GM18951 (cell line): ENCODE results near the gene ECEL1.

ENCODE experiments used
- POLR2A ChIP-seq: IDR thresholded peaks from 4 replicates; pipeline ENCODE4 v1.6.1; 2011; ENCODE audit warnings: mild to moderate bottlenecking; ENCODE audit not compliant: insufficient read length, insufficient read depth; ENCODE audit errors: extremely low read depth
- in situ Hi-C: fragments of 300-500 bp; cut with MboI; formaldehyde crosslinking; loops from one replicate; pipeline ENCODE4 v1.12.0; 2022; ENCODE audit warnings: low sequenced_read_pairs, mixed read lengths, inconsistent platforms; ENCODE audit not compliant: unreplicated experiment

Gene ECEL1

GRCh38 chr2:232489516-232490220 lies 2.0 kb upstream of the ECEL1 start:
- in situ Hi-C loops: no loop called here
- TF ChIP-seq POLR2A: no peak

GRCh38 chr2:232488721-232489300 lies 1.2 kb upstream of the ECEL1 start:
- in situ Hi-C loops: no loop called here
- TF ChIP-seq POLR2A: no peak

GRCh38 chr2:232488097-232488711 lies 570 bp upstream of the ECEL1 start:
- in situ Hi-C loops: no loop called here
- TF ChIP-seq POLR2A: no peak

GRCh38 chr2:232486558-232487384 lies 863 bp downstream of the ECEL1 start:
- in situ Hi-C loops: no loop called here
- TF ChIP-seq POLR2A: no peak

GRCh38 chr2:232485757-232486557 lies 1.7 kb downstream of the ECEL1 start:
- in situ Hi-C loops: no loop called here
- TF ChIP-seq POLR2A: no peak

GRCh38 chr2:232485348-232485756 lies 2.3 kb downstream of the ECEL1 start:
- TF ChIP-seq POLR2A: no peak

GRCh38 chr2:232484628-232485347 lies 2.8 kb downstream of the ECEL1 start:
- TF ChIP-seq POLR2A: no peak

More at GRCh38 chr2:232485348-232485756, 2.3 kb downstream of the ECEL1 start:
- in situ Hi-C loops: no loop called here

GRCh38 chr2:232483923-232484627 lies 3.6 kb downstream of the ECEL1 start:
- in situ Hi-C loops: no loop called here
- no peak for TF ChIP-seq POLR2A

More at GRCh38 chr2:232484628-232485347, 2.8 kb downstream of the ECEL1 start:
- in situ Hi-C loops: no loop called here

- in situ Hi-C loops: no loop called here
- TF ChIP-seq POLR2A: no peak
Measured at GRCh38 chr2:232483311-232483922, 4.2 kb downstream of the ECEL1 start.

- no peak for TF ChIP-seq POLR2A
- in situ Hi-C loops: no loop called here
Measured at GRCh38 chr2:232482301-232483238, 5.1 kb downstream of the ECEL1 start.
